ENCODE measurements around the gene ZNF280C.

- no peak for TF ChIP-seq CTCF (IDR thresholded peaks at IDR 0.05; ENCODE audit: insufficient read depth, low read length, poor library complexity, severe bottlenecking)
- no peak for TF ChIP-seq EZH2phosphoT487 (conservative IDR thresholded peaks at IDR 0.05; ENCODE audit: low read length)
Observed at GRCh38 chrX:130184857-130185256, 83.8 kb downstream of the ZNF280C start.
